CD4-positive, alpha-beta T cell (primary cell): ENCODE results near the gene SDK1. TPM values are rescaled to one million over a fixed set of nuclear protein-coding genes. Genes with fewer than 3 reads are reported as not detected.

Source experiments
- ATAC-seq: fragments of 200-7000 bp; cut with Tn5 transposase; one replicate; pipeline ENCODE4 v1.10.0; 2022; ENCODE audit warnings: mild to moderate bottlenecking; ENCODE audit not compliant: poor library complexity
- CTCF ChIA-PET: fragments of 350-600 bp; sonication (Branson Sonifier 250); formaldehyde crosslinking; loops from one replicate; lab custom pipeline; 2021; ENCODE audit warnings: antibody characterized with exemption, inconsistent platforms; lab: Charles Lee
- POLR2A ChIA-PET: fragments of 350-600 bp; sonication (Branson Sonifier 250); formaldehyde crosslinking; loops from one replicate; lab custom pipeline; 2021; ENCODE audit warnings: antibody characterized with exemption, inconsistent platforms; lab: Charles Lee
- DNase-seq, 14 experiments: peaks; one replicate each; pipeline ENCODE4 v3.0.0-alpha.2; 2013 to 2020; ENCODE audit warnings: mixed read lengths in 2 of 14
- H3K27ac ChIP-seq, 2 donors: one replicate each; pipeline versions ENCODE4 v1.5.1 to v1.7.0; 2013; ENCODE audit warnings: low read length in 2 of 2, low read depth in 1 of 2, mild to moderate bottlenecking in 1 of 2
- H3K27me3 ChIP-seq, 2 experiments: 1 replicate in 1 of 2; 2 replicates in 1 of 2; pipeline versions ENCODE4 v1.6.1 to v1.7.0; 2013; ENCODE audit warnings: low read length in 2 of 2, control low read depth in 1 of 2, mild to moderate bottlenecking in 1 of 2, moderate library complexity in 1 of 2; ENCODE audit not compliant: insufficient read depth in 2 of 2, control insufficient read depth in 1 of 2
- H3K36me3 ChIP-seq: one replicate; pipeline ENCODE4 v1.6.1; 2013; ENCODE audit warnings: low read length, control low read depth; ENCODE audit not compliant: insufficient read depth
- H3K4me1 ChIP-seq: one replicate; pipeline ENCODE4 v1.6.1; 2013; ENCODE audit warnings: low read length, control low read depth; ENCODE audit not compliant: insufficient read depth
- H3K4me3 ChIP-seq: one replicate; pipeline ENCODE4 v1.5.1; 2013; ENCODE audit warnings: mild to moderate bottlenecking, low read length, moderate library complexity
- H3K9me3 ChIP-seq, 2 experiments: 1 replicate in 1 of 2; 2 replicates in 1 of 2; pipeline versions ENCODE4 v1.6.1 to v1.7.0; 2013; ENCODE audit warnings: low read length in 2 of 2, mild to moderate bottlenecking in 2 of 2, control low read depth in 1 of 2, moderate library complexity in 1 of 2; ENCODE audit not compliant: control insufficient read depth in 1 of 2, insufficient read depth in 1 of 2
- H3K27ac Mint-ChIP-seq: one replicate; pipeline ENCODE4 v1.8.0; 2020; ENCODE audit warnings: mixed read lengths
- H3K27me3 Mint-ChIP-seq: one replicate; pipeline ENCODE4 v1.8.0; 2021; ENCODE audit warnings: mixed read lengths
- H3K36me3 Mint-ChIP-seq: one replicate; pipeline ENCODE4 v1.8.0; 2021; ENCODE audit warnings: low read depth, mixed read lengths
- H3K4me1 Mint-ChIP-seq: one replicate; pipeline ENCODE4 v1.8.0; 2021; ENCODE audit warnings: low read depth, mixed read lengths
- H3K4me3 Mint-ChIP-seq: one replicate; pipeline ENCODE4 v1.8.0; 2020; ENCODE audit warnings: mild to moderate bottlenecking, mixed read lengths
- H3K9me3 Mint-ChIP-seq: one replicate; pipeline ENCODE4 v1.8.0; 2020; ENCODE audit warnings: mixed read lengths
- CTCF ChIP-seq: fragments of 200-600 bp; IDR thresholded peaks from one replicate; pipeline ENCODE4 v1.8.0; 2022; ENCODE audit warnings: antibody characterized with exemption, mild to moderate bottlenecking
- intact Hi-C, 2 experiments: fragments of 100-400 bp; cut with DNase I in 1 of 2; cut with micrococcal nuclease in 1 of 2; formaldehyde crosslinking; loops; one replicate each; pipeline versions ENCODE4 v1.15.1 to v1.9.0; 2023 to 2025; cut with DNase I, micrococcal nuclease
- total RNA-seq, 174 experiments: library from RNA in 2 of 174; stranded (reverse) in 2 of 174; gene quantifications; one replicate each; pipeline ENCODE4 v1.2.3 and lab custom pipeline; 2021 to 2026

The SDK1 gene
- total RNA-seq, 2 experiments from 2014 or later: 1.1 to 1.3 TPM

GRCh38 chr7:4163565-4164203, 862.6 kb downstream of the SDK1 start:
- Mint-ChIP-seq H3K27me3 (no peaks in the 10 kb centered on the region), H3K4me1 (no peaks in the 10 kb centered on the region), H3K4me3 (no peak overlapping the region), H3K27ac (no peak overlapping the region), H3K9me3 (no peaks in the 10 kb centered on the region), H3K36me3 (no peaks in the 10 kb centered on the region)
- Histone ChIP-seq H3K4me3 (no peak overlapping the region), H3K36me3 (no peaks in the 10 kb centered on the region), H3K9me3 (no peaks in the 10 kb centered on the region), H3K4me1 (no peaks in the 10 kb centered on the region), H3K27me3 (no peaks in the 10 kb centered on the region), H3K27ac (no peak overlapping the region)
- DNase-seq (no peak), ATAC-seq (no peak)
- POLR2A ChIA-PET: no interaction called here
- no peak for TF ChIP-seq CTCF
- CTCF ChIA-PET: no interaction called here
- intact Hi-C loops: no loop called here

- H3K27me3 ChIP-seq: no peaks in the 10 kb centered on the region
These were observed 863.5 kb downstream of the SDK1 start for GRCh38 chr7:4164556-4164955.

GRCh38 chr7:4166340-4166739, 865.3 kb downstream of the SDK1 start:
- Mint-ChIP-seq H3K27ac (no peak overlapping the region), H3K36me3 (no peaks in the 10 kb centered on the region), H3K4me3 (no peak overlapping the region), H3K27me3 (no peaks in the 10 kb centered on the region), H3K9me3 (no peaks in the 10 kb centered on the region), H3K4me1 (no peaks in the 10 kb centered on the region)
- Histone ChIP-seq H3K36me3 (no peaks in the 10 kb centered on the region), H3K9me3 (no peaks in the 10 kb centered on the region), H3K4me1 (no peaks in the 10 kb centered on the region), H3K27me3 (no peaks in the 10 kb centered on the region), H3K4me3 (no peak overlapping the region), H3K27ac (no peak overlapping the region)
- intact Hi-C loops: no loop called here
- ChIA-PET POLR2A (interaction anchor here (0.6 kb wide), 1 partner anchor 285 kb away, joined by 4 read pairs; no protein-coding TSS in a partner anchor), CTCF (no interaction called here)
- DNase-seq (no peak), ATAC-seq (no peak)
- no peak for TF ChIP-seq CTCF

More at GRCh38 chr7:4164556-4164955, 863.5 kb downstream of the SDK1 start:
- H3K27me3 Mint-ChIP-seq: no peaks in the 10 kb centered on the region
- no peaks in the 10 kb centered on the region for H3K4me1 Mint-ChIP-seq
- Histone ChIP-seq H3K36me3 (no peaks in the 10 kb centered on the region), H3K4me3 (no peak overlapping the region), H3K9me3 (no peaks in the 10 kb centered on the region), H3K4me1 (no peaks in the 10 kb centered on the region), H3K27ac (no peak overlapping the region)
- TF ChIP-seq CTCF: no peak
- H3K4me3 Mint-ChIP-seq: no peak overlapping the region
- no peaks in the 10 kb centered on the region for H3K9me3 Mint-ChIP-seq
- ChIA-PET POLR2A (no interaction called here), CTCF (no interaction called here)
- intact Hi-C loops: no loop called here
- ATAC-seq (no peak), DNase-seq (no peak)
- no peak overlapping the region for H3K27ac Mint-ChIP-seq
- no peaks in the 10 kb centered on the region for H3K36me3 Mint-ChIP-seq
